Measurements from ENCODE around the gene IBSP. TPM values are rescaled to one million over a fixed set of nuclear protein-coding genes. Genes with fewer than 3 reads are reported as not detected.

IBSP gene
- total RNA-seq, 2 experiments from 2014 or later: not detected

- DNase-seq: no peak
- CTCF ChIA-PET: no interaction called here
- H3K36me3 Mint-ChIP-seq: no peaks in the 10 kb centered on the region
- no peaks in the 10 kb centered on the region for H3K4me1 Mint-ChIP-seq
- no peak overlapping the region for H3K27ac Mint-ChIP-seq
- no peaks in the 10 kb centered on the region for H3K9me3 Mint-ChIP-seq (ENCODE audit: low read depth)
- H3K4me3 Mint-ChIP-seq: no peak overlapping the region
- H3K27me3 Mint-ChIP-seq: peaks cover 15% of the 10 kb centered on the region
- no peak for ATAC-seq
Observed at GRCh38 chr4:87819281-87819919, 20.0 kb downstream of the IBSP start.

DNA sequence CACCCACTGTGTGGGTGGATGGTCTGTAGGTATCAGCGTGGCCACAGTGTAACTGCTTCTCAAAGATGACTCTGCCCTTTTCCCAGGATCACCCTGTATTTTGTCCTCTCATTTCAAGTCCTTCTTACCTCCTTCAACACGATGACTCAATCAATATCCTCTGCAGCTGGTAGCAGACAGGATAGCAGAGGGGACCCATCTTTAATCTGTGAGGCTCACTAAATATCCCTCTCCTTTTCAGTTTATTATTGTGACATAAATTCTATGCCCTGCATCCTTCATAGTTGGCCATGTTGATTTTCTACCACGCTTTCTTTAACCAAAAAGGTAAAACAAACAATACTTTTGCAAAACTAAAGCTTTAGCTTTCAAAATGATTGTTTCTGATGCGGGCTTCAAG lies 23.8 kb downstream of the IBSP start:
- H3K4me3 Mint-ChIP-seq: no peak overlapping the region
- no peaks in the 10 kb centered on the region for H3K9me3 Mint-ChIP-seq (ENCODE audit: low read depth)
- DNase-seq (no peak), ATAC-seq (no peak)
- peaks cover 2% of the 10 kb centered on the region for H3K27me3 Mint-ChIP-seq
- H3K4me1 Mint-ChIP-seq: no peaks in the 10 kb centered on the region
- CTCF ChIA-PET: no interaction called here
- no peaks in the 10 kb centered on the region for H3K36me3 Mint-ChIP-seq
- H3K27ac Mint-ChIP-seq: no peak overlapping the region

DNA sequence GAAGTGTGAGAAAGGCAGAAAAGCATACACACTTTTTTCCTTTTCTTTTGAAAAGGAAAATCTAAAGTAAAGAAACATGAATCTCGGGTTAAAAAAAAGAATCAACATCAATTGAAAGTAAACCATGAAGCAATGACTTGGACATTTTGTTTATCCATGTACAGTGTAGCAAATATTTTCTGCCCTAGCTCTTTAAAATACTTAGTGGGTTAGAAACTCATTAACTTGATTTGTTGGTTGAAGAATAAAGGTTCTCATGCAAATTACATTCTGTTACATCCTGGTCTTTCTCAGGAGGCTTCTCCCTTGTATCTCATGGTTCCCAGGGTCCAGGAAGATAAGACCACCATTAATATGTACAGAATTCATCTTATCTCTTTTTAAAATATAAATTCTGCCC lies 24.4 kb downstream of the IBSP start:
- Mint-ChIP-seq H3K9me3 (ENCODE audit: low read depth) (no peaks in the 10 kb centered on the region), H3K4me1 (no peaks in the 10 kb centered on the region), H3K27me3 (peaks cover 8% of the 10 kb centered on the region), H3K36me3 (no peaks in the 10 kb centered on the region), H3K4me3 (no peak overlapping the region), H3K27ac (no peak overlapping the region)
- CTCF ChIA-PET: no interaction called here
- DNase-seq (no peak), ATAC-seq (no peak)

DNA sequence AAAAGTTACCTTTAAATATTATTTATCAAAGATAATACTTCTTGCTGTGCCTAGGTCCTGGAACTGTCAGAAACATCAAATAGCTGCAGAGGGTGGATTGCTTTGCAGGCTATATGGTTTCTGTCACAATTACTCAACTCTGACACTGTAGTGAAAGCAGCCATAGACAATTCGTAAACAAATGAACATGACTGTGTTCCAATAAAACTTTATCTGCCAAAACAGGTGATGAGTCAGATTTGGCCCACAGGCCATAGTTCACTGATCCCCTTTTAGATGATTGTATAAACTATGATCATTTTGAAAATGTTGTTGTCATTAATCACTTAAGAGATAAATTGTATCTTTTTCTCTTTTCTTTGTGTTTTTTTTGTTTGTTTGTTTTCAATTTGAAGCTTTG lies 25.0 kb downstream of the IBSP start:
- Mint-ChIP-seq H3K4me3 (no peak overlapping the region), H3K4me1 (no peaks in the 10 kb centered on the region), H3K9me3 (ENCODE audit: low read depth) (no peaks in the 10 kb centered on the region), H3K27me3 (peaks cover 9% of the 10 kb centered on the region), H3K36me3 (no peaks in the 10 kb centered on the region), H3K27ac (no peak overlapping the region)
- DNase-seq (no peak), ATAC-seq (no peak)
- CTCF ChIA-PET: interaction anchor here (1.2 kb wide), 1 partner anchor 25 kb away, joined by 3 read pairs; no protein-coding TSS in a partner anchor

DNA sequence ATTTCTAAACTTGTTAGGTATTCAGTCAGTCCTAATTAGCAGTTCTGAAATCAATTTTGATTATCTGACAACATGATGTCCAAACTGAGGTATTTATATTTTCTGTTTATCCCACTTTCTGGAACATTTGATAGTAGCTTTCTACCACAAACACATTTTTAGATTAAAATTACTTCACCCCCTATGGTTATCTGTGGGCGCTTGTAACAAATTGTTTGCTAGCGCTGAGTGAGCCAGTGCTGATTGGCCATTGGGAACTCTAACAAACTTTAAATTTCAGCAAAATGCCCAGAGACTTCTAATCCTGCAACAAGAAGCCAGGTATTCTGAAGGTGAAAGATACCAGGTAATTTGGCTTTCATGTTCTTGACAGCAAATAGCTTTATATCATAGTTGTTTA lies 33.3 kb downstream of the IBSP start, which contains the start of gene MEPE:
MEPE (plus strand) TSS at position 301 of the 400 bp plus-strand sequence. CDS start 1,746 bp downstream, outside the sequence.
- H3K27ac Mint-ChIP-seq: no peak within 1 kb of the TSS
- H3K9me3 Mint-ChIP-seq (ENCODE audit: low read depth): no peaks in the 10 kb centered on the region
- no peaks in the 10 kb centered on the region for H3K4me1 Mint-ChIP-seq
- ATAC-seq (no peak), DNase-seq (no peak)
- CTCF ChIA-PET: no interaction called here
- no peaks in the 10 kb centered on the region for H3K36me3 Mint-ChIP-seq
- no peak within 1 kb of the TSS for H3K4me3 Mint-ChIP-seq
- H3K27me3 Mint-ChIP-seq: peaks cover 27% of the 10 kb centered on the region

DNA sequence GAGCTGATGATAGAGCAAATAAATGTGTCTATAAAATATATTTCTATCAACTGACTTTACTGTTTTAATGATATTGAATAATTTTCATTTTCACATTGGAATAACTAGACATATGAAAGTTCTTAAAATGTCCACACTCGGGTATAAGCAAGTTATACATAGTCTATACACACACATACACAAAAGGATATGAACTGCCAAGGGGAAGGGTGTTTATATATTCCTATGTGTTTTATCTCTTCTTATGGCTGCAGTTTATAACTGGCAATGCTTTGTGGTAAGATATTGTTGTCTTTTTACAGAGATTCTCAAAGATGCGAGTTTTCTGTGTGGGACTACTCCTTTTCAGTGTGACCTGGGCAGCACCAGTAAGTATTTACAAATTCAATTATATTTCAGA lies 35.0 kb downstream of the IBSP start:
- Mint-ChIP-seq H3K4me3 (no peak overlapping the region), H3K9me3 (ENCODE audit: low read depth) (no peaks in the 10 kb centered on the region), H3K27ac (no peak overlapping the region), H3K4me1 (no peaks in the 10 kb centered on the region), H3K27me3 (peaks cover 28% of the 10 kb centered on the region), H3K36me3 (no peaks in the 10 kb centered on the region)
- CTCF ChIA-PET: no interaction called here
- no peak for DNase-seq
- no peak for ATAC-seq

DNA sequence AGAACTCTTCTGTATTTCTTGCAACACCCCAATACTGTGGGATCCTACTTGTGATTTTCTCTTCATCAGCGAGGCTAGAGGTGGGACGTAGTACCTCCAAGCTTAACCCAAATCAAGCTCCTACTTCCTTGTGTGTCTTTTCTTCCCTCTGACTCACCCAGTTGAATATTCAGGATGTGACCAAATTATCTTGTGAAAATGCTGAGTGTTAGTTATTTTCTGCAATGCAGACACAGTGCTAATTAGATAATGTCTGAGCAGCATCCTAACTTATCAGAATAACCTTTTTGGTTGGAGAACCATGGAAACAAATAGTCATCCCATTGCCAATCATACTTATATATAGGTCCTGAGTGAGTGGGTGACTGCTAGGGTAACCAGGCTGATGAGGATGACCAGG lies 35.8 kb downstream of the IBSP start:
- Mint-ChIP-seq H3K36me3 (no peaks in the 10 kb centered on the region), H3K4me3 (no peak overlapping the region), H3K27me3 (peaks cover 25% of the 10 kb centered on the region), H3K27ac (no peak overlapping the region), H3K4me1 (no peaks in the 10 kb centered on the region), H3K9me3 (ENCODE audit: low read depth) (no peaks in the 10 kb centered on the region)
- ATAC-seq: no peak
- no peak for DNase-seq
- CTCF ChIA-PET: interaction anchor here (0.9 kb wide), 1 partner anchor 14 kb away, joined by 3 read pairs; no protein-coding TSS in a partner anchor

DNA sequence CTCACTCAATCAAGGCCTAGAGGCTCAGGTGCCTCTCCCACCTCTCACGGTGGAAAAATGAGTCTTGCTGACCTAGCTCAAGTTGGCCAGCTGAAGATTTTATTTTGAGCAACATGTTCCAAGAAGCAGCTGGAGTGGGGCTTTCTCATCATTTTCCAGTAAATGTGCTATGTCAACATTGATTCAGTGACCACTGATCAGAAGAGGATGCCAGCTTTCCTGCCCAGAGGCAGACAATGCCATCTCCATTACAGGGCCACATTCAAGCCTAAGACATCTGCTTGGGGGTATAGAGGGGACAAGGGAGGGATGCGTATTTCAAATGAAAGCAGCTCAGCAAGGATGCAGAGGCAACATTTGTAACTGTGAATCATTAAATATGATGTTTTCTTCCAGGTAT lies 36.4 kb downstream of the IBSP start:
- H3K36me3 Mint-ChIP-seq: no peaks in the 10 kb centered on the region
- no peak for ATAC-seq
- H3K9me3 Mint-ChIP-seq (ENCODE audit: low read depth): no peaks in the 10 kb centered on the region
- CTCF ChIA-PET: interaction anchor here (0.9 kb wide), 1 partner anchor 13 kb away, joined by 3 read pairs; no protein-coding TSS in a partner anchor
- H3K27me3 Mint-ChIP-seq: peaks cover 25% of the 10 kb centered on the region
- H3K4me1 Mint-ChIP-seq: no peaks in the 10 kb centered on the region
- no peak overlapping the region for H3K4me3 Mint-ChIP-seq
- no peak for DNase-seq
- H3K27ac Mint-ChIP-seq: no peak overlapping the region

GRCh38 chr4:87838205-87838604 lies 38.9 kb downstream of the IBSP start:
- DNase-seq (no peak), ATAC-seq (no peak)
- H3K4me1 Mint-ChIP-seq: no peaks in the 10 kb centered on the region
- CTCF ChIA-PET: interaction anchor here (1.4 to 3.8 kb wide), 3 partner anchors 10 to 158 kb away, joined by 3 to 21 read pairs (median 5); no protein-coding TSS in a partner anchor
- no peak overlapping the region for H3K27ac Mint-ChIP-seq
- H3K9me3 Mint-ChIP-seq (ENCODE audit: low read depth): no peaks in the 10 kb centered on the region
- H3K4me3 Mint-ChIP-seq: no peak overlapping the region
- peaks cover 37% of the 10 kb centered on the region for H3K27me3 Mint-ChIP-seq
- H3K36me3 Mint-ChIP-seq: no peaks in the 10 kb centered on the region

DNA sequence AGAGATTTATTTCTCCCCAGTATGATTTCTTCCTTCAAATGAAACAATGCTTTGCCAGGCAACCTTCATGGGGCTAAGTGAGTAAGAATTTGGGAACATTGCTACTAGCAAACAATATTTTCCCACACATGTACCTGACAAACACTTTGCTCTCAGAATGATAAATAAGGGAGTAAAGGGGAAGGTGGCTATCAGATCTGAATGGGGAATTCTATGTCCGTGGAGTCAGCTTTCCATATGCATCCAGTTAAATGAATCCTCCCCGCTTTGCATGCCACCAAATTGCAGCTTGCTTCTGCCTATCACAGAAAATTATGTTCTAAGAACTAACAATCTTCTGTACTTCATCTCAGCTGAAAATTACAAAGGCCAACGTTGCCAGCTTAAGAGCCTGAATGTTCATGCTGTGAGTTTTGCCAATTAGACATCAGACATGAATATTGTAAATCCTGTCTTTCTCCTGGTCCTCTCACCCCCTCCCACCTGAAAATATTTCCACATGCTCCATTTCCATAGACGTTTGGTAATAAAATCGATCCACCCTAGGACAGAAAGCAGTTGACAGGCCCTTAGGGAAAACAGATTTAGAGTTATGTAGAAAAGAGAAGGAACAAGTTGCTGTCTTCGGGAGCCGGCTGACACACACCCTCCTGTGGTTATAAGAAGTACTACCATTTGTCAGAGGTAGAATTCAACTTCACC lies 39.7 kb downstream of the IBSP start:
- Mint-ChIP-seq H3K4me3 (no peak overlapping the region), H3K9me3 (ENCODE audit: low read depth) (no peaks in the 10 kb centered on the region), H3K27ac (no peak overlapping the region), H3K27me3 (peaks cover 42% of the 10 kb centered on the region), H3K4me1 (no peaks in the 10 kb centered on the region), H3K36me3 (no peaks in the 10 kb centered on the region)
- CTCF ChIA-PET: interaction anchor here (1.4 to 3.8 kb wide), 3 partner anchors 9 to 159 kb away, joined by 3 to 21 read pairs (median 5); no protein-coding TSS in a partner anchor
- DNase-seq: no peak
- no peak for ATAC-seq

DNA sequence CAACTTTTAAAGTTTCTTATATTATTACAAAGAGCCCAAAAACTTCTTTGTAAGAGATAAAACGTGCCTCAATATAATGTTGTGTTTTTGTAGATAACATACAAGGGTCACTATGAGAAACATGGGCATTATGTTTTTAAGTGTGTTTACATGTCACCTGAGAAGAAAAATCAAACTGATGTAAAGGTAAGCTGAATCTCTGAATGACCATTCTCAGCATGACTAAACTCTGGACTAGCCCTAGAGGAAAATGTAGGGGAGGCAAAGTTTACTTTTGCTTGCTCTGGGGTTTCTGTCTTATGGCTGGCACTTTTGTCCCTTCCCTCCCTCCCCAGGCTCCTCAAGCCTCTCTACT lies 40.2 kb downstream of the IBSP start:
- H3K36me3 Mint-ChIP-seq: no peaks in the 10 kb centered on the region
- no peak overlapping the region for H3K4me3 Mint-ChIP-seq
- H3K9me3 Mint-ChIP-seq (ENCODE audit: low read depth): no peaks in the 10 kb centered on the region
- DNase-seq (no peak), ATAC-seq (no peak)
- H3K4me1 Mint-ChIP-seq: no peaks in the 10 kb centered on the region
- CTCF ChIA-PET: interaction anchor here (1.8 to 3.8 kb wide), 2 partner anchors 9 to 160 kb away, joined by 5 to 21 read pairs; no protein-coding TSS in a partner anchor
- H3K27me3 Mint-ChIP-seq: peaks cover 42% of the 10 kb centered on the region
- no peak overlapping the region for H3K27ac Mint-ChIP-seq

- Mint-ChIP-seq H3K4me3 (no peak overlapping the region), H3K27me3 (peaks cover 45% of the 10 kb centered on the region), H3K9me3 (ENCODE audit: low read depth) (no peaks in the 10 kb centered on the region), H3K36me3 (no peaks in the 10 kb centered on the region), H3K27ac (no peak overlapping the region), H3K4me1 (no peaks in the 10 kb centered on the region)
- CTCF ChIA-PET: interaction anchor here (3.8 kb wide), 1 partner anchor 8 kb away, joined by 21 read pairs; no protein-coding TSS in a partner anchor
- DNase-seq (no peak), ATAC-seq (no peak)
Observed at GRCh38 chr4:87840149-87840548, 40.8 kb downstream of the IBSP start.

- H3K27me3 Mint-ChIP-seq: peaks cover 56% of the 10 kb centered on the region
- CTCF ChIA-PET: interaction anchor here (1.4 to 1.6 kb wide), 2 partner anchors 9 to 164 kb away, joined by 4 to 5 read pairs; no protein-coding TSS in a partner anchor
- no peak for DNase-seq
- H3K4me1 Mint-ChIP-seq: peaks cover 4% of the 10 kb centered on the region
- no peak overlapping the region for H3K27ac Mint-ChIP-seq
- no peak overlapping the region for H3K4me3 Mint-ChIP-seq
- no peaks in the 10 kb centered on the region for H3K9me3 Mint-ChIP-seq (ENCODE audit: low read depth)
- no peak for ATAC-seq
- H3K36me3 Mint-ChIP-seq: no peaks in the 10 kb centered on the region
Observed at GRCh38 chr4:87843936-87844335, 44.6 kb downstream of the IBSP start.

DNA sequence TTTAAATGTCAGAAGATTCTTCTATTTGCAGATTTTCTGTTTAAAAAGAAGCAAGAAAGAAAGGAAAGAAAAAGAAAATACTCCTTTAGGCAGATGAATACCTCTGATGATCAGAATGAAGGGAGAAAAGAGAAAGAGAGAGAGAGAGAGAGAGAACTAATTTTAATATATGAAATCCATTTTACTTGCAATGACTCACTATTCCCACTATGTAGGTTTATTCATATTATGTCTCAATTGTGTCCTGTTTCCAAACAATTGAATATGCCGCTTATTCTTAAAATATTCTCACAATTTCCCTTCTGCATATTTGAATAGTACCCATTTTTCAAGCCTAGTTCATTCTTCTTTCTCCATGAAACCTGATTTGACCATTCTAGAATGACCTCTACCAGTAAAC lies 45.1 kb downstream of the IBSP start:
- CTCF ChIA-PET: interaction anchor here (1.4 kb wide), 1 partner anchor 8 kb away, joined by 5 read pairs; no protein-coding TSS in a partner anchor
- no peak overlapping the region for H3K4me3 Mint-ChIP-seq

More for the DNA sequence above, 45.1 kb downstream of the IBSP start:
- Mint-ChIP-seq H3K36me3 (no peaks in the 10 kb centered on the region), H3K4me1 (peaks cover 8% of the 10 kb centered on the region), H3K27me3 (peaks cover 59% of the 10 kb centered on the region), H3K9me3 (ENCODE audit: low read depth) (no peaks in the 10 kb centered on the region), H3K27ac (no peak overlapping the region)
- no peak for DNase-seq
- ATAC-seq: no peak
